Sciatic nerve (tissue), 2 donors: Measurements from ENCODE around the gene STARD6. TPM values are rescaled to one million over a fixed set of nuclear protein-coding genes. Genes with fewer than 3 reads are reported as not detected.

Experiments used
- ATAC-seq: fragments of 200-7000 bp; cut with Tn5 transposase; one replicate; pipeline ENCODE4 v1.9.1; 2020; ENCODE audit warnings: mild to moderate bottlenecking, moderate library complexity
- DNase-seq: peaks from one replicate; pipeline ENCODE4 v3.0.0-alpha.2; 2020; ENCODE audit warnings: low spot score
- intact Hi-C: fragments of 100-400 bp; cut with DNase I; formaldehyde crosslinking; loops from one replicate; pipeline ENCODE4 v1.14.2; 2022
- total RNA-seq: library from RNA; stranded (reverse); fragmentation: NEBNext Ultra II Directional; extraction: Animal tissue kit (Norgen Biotek cat#: 25700); gene quantifications from one replicate; pipeline ENCODE4 v1.2.1, GENCODE V29; 2021
- donor health status: DM: no; HTN: no; CAD: no.
- donor health status: DM: no; HTN: no; CAD: no.

Gene STARD6
- total RNA-seq, 1 donor from 2014 or later, result 0.85 TPM

DNA sequence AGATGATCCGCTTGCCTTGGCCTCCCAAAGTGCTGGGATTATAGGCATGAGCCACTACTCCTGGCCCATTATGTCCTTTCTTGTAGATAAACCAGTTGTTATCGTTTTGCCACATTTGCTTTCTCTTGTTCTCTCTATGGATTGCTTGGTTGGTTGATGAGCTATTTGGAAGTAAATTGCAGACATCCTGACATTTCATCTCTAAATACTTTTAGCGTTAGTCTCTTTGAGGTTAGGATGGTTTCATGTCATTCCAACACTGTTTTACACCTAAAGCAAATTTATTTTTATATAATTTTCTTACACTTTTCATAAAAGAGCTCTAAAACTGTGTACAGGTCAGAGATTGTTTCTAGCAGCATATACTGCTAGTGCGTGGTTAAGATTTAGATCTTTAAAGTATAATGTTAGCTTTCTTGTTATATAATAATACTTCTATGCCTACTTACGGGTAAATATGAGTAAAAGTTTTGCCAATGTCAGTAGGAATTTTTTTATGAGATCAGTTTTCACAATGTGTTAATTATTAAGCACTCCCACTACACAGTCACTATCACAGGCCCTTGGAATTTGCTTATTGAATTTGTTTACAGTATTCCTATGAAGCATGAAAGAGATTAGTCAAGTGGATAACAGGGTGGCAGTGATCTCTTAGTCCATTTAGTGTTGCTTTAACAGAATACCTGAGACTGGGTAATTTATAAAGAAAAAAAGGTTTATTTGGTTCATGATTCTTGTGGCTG is 78.0 kb downstream of the STARD6 start:
- intact Hi-C loops, result no loop called here
- no peak for DNase-seq
- ATAC-seq, result no peak

DNA sequence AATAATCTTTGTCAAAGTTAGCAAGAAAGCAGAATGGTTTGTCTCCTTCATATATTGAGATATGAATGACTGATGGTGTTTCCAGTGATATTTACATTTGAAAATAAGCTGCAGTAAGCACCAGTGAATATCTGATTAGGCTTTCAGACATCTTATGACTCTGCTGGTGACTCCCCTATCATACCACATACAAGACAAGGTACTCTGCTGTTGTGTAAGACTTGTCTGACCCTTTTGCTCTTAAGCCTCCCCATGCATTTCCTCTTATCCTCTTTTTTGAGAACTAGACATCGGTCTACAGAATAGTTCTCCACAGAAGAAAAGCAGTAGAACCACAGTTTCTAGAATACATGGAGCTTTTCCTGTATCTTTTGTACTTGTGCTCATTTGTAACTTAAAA is 79.0 kb downstream of the STARD6 start:
- intact Hi-C loops, result no loop called here
- DNase-seq (no peak), ATAC-seq (no peak)

DNA sequence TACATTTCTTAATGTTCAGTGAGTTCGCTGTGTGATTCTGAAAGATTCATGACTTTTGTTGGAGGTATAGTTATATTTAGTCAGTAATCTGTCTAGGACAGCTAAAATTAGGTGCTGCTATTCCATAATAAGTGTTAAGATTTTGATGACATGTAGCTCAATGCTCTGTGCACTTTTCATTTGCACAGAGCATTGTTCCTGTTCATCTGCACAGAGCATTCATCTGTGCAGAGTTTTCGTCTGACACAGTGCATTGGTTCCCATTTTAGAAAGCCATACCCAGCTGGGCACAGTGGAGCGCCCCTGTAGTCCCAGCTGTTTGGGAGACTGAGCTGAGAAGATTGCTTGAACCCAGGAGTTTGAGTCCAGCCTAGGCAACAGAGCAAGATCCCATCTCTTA is 79.8 kb downstream of the STARD6 start:
- DNase-seq, result no peak
- ATAC-seq, result no peak
- intact Hi-C loops, result no loop called here

Other genes starting within 250 kb of the STARD6 start
- gene MBD2, start 133.2 kb downstream of the STARD6 start, total RNA-seq, result 86.8 TPM
- 58.3 TPM for gene POLI, start 88.3 kb downstream of the STARD6 start, total RNA-seq
- 5.9 TPM for gene C18orf54, start within 50 bp of the STARD6 start, total RNA-seq
- not detected for gene DYNAP, start 233.4 kb upstream of the STARD6 start, total RNA-seq